ENCODE data around the gene EXOSC1. TPM values are rescaled to one million over a fixed set of nuclear protein-coding genes. Genes with fewer than 3 reads are reported as not detected.

EXOSC1 gene
- total RNA-seq, 4 donors from 2014 or later = 24.0 to 35.1 (median 28.5) TPM

DNA sequence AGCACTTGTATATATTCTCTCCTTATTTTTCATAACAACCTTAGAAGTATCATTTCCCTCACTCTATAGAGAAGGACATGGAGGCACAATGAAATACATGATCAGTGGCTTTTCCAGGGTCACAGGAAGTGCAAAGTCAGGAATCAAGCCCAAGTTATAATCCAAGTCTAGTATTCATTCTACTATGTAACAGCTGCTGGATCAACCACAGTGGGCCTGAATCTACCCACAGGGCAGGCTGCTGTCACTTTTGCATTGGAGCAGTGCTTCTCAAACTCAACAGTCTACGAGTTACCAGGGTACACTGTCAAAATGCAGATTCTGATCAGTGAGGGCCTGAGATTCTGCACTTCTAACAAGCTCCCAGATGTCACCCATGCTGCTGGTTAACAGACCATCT lies 18.4 kb upstream of the EXOSC1 start:
- peak overlapping the region; percentile 1 for H3K27ac ChIP-seq
- peaks cover 15% of the 10 kb centered on the region for H3K4me1 ChIP-seq
- H3K9me3 ChIP-seq = no peaks in the 10 kb centered on the region
- H3K4me3 ChIP-seq = no peak overlapping the region
- H3K27me3 ChIP-seq = no peaks in the 10 kb centered on the region
- TF ChIP-seq, protein P1, sequence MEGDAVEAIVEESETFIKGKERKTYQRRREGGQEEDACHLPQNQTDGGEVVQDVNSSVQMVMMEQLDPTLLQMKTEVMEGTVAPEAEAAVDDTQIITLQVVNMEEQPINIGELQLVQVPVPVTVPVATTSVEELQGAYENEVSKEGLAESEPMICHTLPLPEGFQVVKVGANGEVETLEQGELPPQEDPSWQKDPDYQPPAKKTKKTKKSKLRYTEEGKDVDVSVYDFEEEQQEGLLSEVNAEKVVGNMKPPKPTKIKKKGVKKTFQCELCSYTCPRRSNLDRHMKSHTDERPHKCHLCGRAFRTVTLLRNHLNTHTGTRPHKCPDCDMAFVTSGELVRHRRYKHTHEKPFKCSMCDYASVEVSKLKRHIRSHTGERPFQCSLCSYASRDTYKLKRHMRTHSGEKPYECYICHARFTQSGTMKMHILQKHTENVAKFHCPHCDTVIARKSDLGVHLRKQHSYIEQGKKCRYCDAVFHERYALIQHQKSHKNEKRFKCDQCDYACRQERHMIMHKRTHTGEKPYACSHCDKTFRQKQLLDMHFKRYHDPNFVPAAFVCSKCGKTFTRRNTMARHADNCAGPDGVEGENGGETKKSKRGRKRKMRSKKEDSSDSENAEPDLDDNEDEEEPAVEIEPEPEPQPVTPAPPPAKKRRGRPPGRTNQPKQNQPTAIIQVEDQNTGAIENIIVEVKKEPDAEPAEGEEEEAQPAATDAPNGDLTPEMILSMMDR (IDR thresholded peaks at IDR 0.05) = no peak
- TF ChIP-seq EP300 (IDR thresholded peaks at IDR 0.05) (no peak), POLR2A (IDR thresholded peaks at IDR 0.05) (no peak), POLR2AphosphoS5 (IDR thresholded peaks at IDR 0.05) (no peak)
- WGBS = 75% methylated on average over 1 of the region's 1 CpG
- DNase-seq (ENCODE audit: low spot score in 2 of 2) = no peak
- H3K36me3 ChIP-seq = peaks cover 99% of the 10 kb centered on the region

DNA sequence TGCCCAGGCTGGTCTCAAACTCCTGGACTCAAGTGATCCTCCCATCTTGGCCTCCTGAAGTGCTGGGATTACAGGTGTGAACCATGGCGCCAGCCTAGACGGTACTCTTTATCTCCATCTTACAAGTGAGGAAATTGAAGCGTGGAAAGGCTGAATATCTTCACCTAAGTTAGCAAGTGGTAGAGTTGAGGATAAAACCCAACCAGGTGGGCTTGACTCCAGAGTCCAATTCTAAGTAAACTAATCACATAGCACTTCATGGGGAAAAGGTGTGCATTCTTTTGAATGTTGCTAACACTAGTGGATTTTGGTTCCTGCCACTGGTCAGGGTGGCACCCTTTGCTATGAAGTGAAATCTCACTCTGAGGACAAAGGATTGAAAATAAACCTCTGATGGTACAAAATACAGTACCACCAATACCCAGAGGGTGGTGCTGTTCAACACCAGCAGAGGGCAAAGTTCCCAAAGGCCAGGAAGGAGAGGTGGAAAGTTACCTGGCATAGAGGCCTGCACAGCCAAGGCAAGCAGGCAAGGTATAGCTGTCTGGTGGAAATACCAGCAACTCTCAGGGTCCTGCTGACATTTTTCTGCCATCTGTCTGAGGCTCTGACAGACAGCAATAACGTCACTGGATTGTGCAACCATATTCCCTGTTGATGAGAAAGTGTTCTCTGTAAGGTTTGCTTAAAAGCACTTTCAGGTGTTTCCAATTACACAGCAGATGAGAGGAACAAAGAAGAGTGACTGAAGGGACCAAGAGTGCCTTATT lies 17.7 kb upstream of the EXOSC1 start:
- 63% methylated on average over 4 of the region's 4 CpGs for WGBS
- Histone ChIP-seq H3K27ac (peak overlapping the region; percentile 1), H3K36me3 (peaks cover 99% of the 10 kb centered on the region), H3K27me3 (no peaks in the 10 kb centered on the region), H3K4me3 (no peak overlapping the region), H3K4me1 (peaks cover 15% of the 10 kb centered on the region), H3K9me3 (no peaks in the 10 kb centered on the region)
- peak in 1 of 2 donors; percentile 62 for DNase-seq (ENCODE audit: low spot score in 2 of 2)
- TF ChIP-seq POLR2AphosphoS5 (IDR thresholded peaks at IDR 0.05) = peak in 1 of 3 donors; percentile 43
- TF ChIP-seq, protein P1 (IDR thresholded peaks at IDR 0.05) = peak; percentile 74 to 86
- no peak for TF ChIP-seq EP300 (IDR thresholded peaks at IDR 0.05)
- TF ChIP-seq POLR2A (IDR thresholded peaks at IDR 0.05) = no peak

DNA sequence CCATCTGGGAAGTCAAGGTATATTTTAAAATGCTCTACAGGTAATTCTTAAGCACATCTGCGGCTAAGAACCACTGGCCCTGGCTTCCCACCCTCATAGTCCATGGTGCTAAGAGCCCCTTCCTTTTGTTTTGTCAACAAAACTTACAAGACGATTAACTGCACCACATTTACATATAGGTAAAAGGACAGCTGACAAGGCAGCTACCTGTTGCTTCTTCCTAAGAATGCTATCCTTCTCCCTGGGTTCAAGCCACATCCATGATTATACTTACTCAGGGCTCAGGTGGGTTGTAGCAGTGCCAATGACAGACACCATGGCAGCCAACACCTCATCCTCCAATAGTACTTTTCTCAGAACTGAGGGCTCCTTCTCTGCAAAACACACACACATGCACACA lies 16.5 kb upstream of the EXOSC1 start:
- Histone ChIP-seq H3K27me3 (no peaks in the 10 kb centered on the region), H3K4me1 (peaks cover 8% of the 10 kb centered on the region), H3K36me3 (peaks cover 98% of the 10 kb centered on the region), H3K27ac (no peak overlapping the region), H3K9me3 (no peaks in the 10 kb centered on the region), H3K4me3 (no peak overlapping the region)
- DNase-seq (ENCODE audit: low spot score in 2 of 2) = no peak
- WGBS = 88% methylated on average over 2 of the region's 2 CpGs
- TF ChIP-seq POLR2A (IDR thresholded peaks at IDR 0.05) = no peak
- TF ChIP-seq, protein P1 (IDR thresholded peaks at IDR 0.05) = no peak
- no peak for TF ChIP-seq EP300 (IDR thresholded peaks at IDR 0.05)
- TF ChIP-seq POLR2AphosphoS5 (IDR thresholded peaks at IDR 0.05) = no peak

DNA sequence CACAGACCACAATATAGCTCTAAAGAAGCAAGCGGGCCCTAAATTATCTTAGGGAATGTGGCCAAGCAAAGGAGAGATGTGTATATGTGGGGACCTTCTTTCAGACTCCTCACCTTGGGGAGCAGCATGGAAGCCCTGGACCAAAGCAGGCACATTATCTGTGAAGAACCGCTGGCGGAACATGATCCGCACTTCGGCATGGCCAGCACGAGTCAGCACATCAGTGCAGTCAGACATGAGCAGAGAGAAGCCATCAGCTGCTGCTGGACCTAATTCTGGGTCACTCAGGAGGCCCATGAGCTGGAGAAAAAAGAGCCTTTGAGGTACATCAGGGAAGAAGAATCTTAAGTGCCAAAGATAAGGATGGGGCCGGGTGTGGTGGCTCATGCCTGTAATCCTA lies 14.1 kb upstream of the EXOSC1 start:
- no peak overlapping the region for H3K4me3 ChIP-seq
- H3K4me1 ChIP-seq = peaks cover 11% of the 10 kb centered on the region
- no peak overlapping the region for H3K27ac ChIP-seq
- H3K36me3 ChIP-seq = peaks cover 97% of the 10 kb centered on the region
- no peak for DNase-seq (ENCODE audit: low spot score in 2 of 2)
- no peaks in the 10 kb centered on the region for H3K27me3 ChIP-seq
- TF ChIP-seq, protein P1 (IDR thresholded peaks at IDR 0.05) = no peak
- TF ChIP-seq POLR2A (IDR thresholded peaks at IDR 0.05) (no peak), EP300 (IDR thresholded peaks at IDR 0.05) (no peak), POLR2AphosphoS5 (IDR thresholded peaks at IDR 0.05) (no peak)
- WGBS = 78% methylated on average over 7 of the region's 7 CpGs
- no peaks in the 10 kb centered on the region for H3K9me3 ChIP-seq

DNA sequence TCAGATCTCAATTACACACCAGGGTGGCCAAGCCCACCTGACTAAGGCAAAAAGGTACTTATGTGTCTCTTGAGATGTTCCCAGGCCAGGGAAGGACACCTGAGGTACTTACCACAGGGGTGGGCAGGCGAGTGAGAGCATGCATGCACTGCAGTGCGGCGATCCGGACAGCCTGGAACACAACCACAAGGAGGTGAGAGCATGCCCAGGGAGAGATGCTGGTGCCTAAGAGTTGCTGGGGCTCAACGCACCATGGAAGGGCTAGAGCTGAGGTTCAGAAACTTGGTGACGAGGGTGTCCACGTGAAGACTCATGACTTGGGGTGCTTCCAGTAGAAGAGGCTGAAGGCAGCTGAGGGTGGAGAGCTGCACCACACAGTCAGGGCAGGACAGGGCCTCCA lies 13.3 kb upstream of the EXOSC1 start:
- H3K27me3 ChIP-seq = no peaks in the 10 kb centered on the region
- WGBS = 75% methylated on average over 7 of the region's 7 CpGs
- H3K9me3 ChIP-seq = no peaks in the 10 kb centered on the region
- H3K4me3 ChIP-seq = no peak overlapping the region
- no peak for DNase-seq (ENCODE audit: low spot score in 2 of 2)
- H3K4me1 ChIP-seq = peaks cover 14% of the 10 kb centered on the region
- H3K27ac ChIP-seq = no peak overlapping the region
- TF ChIP-seq POLR2AphosphoS5 (IDR thresholded peaks at IDR 0.05) (no peak), EP300 (IDR thresholded peaks at IDR 0.05) (no peak), POLR2A (IDR thresholded peaks at IDR 0.05) (no peak)
- TF ChIP-seq, protein P1 (IDR thresholded peaks at IDR 0.05) = no peak
- peaks cover 90% of the 10 kb centered on the region for H3K36me3 ChIP-seq
